Measurements from ENCODE around the gene MED12L.

DNA sequence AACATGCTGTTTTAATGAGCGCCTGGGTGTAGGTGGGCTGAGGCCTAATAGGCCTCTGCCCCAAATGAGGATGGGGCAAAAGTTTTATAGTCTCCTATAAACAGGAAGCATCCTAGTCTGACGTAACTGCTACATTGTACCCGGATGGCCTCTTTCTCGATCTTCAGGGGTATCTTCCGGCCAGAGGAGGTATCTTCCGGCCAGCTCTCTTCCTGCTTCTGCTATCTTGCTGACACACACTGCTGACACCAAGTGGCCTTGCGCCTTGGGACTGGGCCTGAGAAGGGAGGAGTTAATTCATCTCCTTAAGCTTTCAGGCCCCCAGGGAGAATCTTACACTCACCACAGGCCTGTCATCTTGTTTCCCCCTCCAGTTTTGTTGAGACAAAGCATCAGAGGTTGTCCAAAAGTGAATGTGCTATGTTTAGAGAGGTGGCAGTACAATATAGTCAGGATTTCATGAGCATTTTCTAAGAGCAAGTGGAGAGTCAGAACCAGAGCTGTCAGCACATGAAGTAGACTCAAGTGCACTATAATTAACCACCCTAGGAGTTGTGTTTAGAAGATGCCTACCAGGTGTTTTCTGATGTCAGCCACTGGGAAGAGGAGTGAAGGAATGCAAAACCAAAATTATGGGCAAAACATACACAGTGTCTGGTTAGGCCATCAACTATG is 391.0 kb downstream of the MED12L start:
- no peak for TF ChIP-seq POLR2A (IDR thresholded peaks at IDR 0.05; ENCODE audit: low read depth)
- TF ChIP-seq, protein P1, sequence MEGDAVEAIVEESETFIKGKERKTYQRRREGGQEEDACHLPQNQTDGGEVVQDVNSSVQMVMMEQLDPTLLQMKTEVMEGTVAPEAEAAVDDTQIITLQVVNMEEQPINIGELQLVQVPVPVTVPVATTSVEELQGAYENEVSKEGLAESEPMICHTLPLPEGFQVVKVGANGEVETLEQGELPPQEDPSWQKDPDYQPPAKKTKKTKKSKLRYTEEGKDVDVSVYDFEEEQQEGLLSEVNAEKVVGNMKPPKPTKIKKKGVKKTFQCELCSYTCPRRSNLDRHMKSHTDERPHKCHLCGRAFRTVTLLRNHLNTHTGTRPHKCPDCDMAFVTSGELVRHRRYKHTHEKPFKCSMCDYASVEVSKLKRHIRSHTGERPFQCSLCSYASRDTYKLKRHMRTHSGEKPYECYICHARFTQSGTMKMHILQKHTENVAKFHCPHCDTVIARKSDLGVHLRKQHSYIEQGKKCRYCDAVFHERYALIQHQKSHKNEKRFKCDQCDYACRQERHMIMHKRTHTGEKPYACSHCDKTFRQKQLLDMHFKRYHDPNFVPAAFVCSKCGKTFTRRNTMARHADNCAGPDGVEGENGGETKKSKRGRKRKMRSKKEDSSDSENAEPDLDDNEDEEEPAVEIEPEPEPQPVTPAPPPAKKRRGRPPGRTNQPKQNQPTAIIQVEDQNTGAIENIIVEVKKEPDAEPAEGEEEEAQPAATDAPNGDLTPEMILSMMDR (IDR thresholded peaks at IDR 0.05): no peak
